Esophagus muscularis mucosa (tissue), 3 donors: ENCODE data around the gene PLD1.

ENCODE experiments used
- POLR2AphosphoS5 ChIP-seq, 2 donors: sonication (generic); formaldehyde crosslinking; IDR thresholded peaks; one replicate each; pipeline ENCODE4 v1.6.1; 2017; ENCODE audit warnings: antibody characterized with exemption in 2 of 2
- TF ChIP-seq, protein P1 (sequence below), 3 experiments: fragments of 200-600 bp in 2 of 3; fragments of 450-650 bp in 1 of 3; sonication (generic) in 2 of 3; IDR thresholded peaks; one replicate each; pipeline ENCODE4 v1.5.1; 2017 to 2019; ENCODE audit warnings: antibody characterized with exemption in 3 of 3, mild to moderate bottlenecking in 2 of 3, moderate library complexity in 1 of 3

DNA sequence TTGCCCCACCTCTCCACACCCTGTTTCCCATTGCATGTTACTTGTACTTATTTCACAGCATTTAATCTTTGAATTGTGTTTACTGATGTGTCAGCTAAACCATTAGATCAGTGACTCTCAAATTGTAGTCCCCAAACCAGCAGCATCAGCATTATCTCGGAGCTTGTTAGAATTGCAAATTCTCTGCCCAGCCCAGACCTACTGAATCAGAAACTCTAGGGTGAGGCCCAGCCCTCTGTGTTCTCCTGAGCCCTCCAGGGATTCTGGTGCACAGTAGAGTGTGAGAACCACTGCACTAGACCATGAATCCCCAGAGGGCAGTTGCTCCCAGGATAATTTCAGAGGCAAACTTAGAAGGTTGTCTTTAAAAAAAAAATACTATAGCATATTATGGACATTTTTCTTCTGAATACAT is 13.0 kb downstream of the PLD1 start:
- TF ChIP-seq, protein P1, sequence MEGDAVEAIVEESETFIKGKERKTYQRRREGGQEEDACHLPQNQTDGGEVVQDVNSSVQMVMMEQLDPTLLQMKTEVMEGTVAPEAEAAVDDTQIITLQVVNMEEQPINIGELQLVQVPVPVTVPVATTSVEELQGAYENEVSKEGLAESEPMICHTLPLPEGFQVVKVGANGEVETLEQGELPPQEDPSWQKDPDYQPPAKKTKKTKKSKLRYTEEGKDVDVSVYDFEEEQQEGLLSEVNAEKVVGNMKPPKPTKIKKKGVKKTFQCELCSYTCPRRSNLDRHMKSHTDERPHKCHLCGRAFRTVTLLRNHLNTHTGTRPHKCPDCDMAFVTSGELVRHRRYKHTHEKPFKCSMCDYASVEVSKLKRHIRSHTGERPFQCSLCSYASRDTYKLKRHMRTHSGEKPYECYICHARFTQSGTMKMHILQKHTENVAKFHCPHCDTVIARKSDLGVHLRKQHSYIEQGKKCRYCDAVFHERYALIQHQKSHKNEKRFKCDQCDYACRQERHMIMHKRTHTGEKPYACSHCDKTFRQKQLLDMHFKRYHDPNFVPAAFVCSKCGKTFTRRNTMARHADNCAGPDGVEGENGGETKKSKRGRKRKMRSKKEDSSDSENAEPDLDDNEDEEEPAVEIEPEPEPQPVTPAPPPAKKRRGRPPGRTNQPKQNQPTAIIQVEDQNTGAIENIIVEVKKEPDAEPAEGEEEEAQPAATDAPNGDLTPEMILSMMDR (IDR thresholded peaks at IDR 0.05) = no peak
- TF ChIP-seq POLR2AphosphoS5 (IDR thresholded peaks at IDR 0.05) = no peak
